Tibial nerve (tissue), 4 donors: Measurements from ENCODE around the gene SETD1A. TPM values are rescaled to one million over a fixed set of nuclear protein-coding genes. Genes with fewer than 3 reads are reported as not detected.
A peak's percentile ranks its signal among the peaks of the same experiment; 100 is the strongest.

Experiments used
- DNase-seq, 2 donors: peaks; one replicate each; pipeline ENCODE4 v3.0.0-alpha.2; 2019; ENCODE audit warnings: low spot score in 2 of 2
- H3K27ac ChIP-seq, 4 donors: fragments of 200-600 bp; sonication (generic) in 3 of 4; one replicate each; pipeline ENCODE4 v1.5.1; 2017 to 2019; ENCODE audit warnings: mild to moderate bottlenecking in 1 of 4
- H3K27me3 ChIP-seq, 2 donors: fragments of 200-600 bp; sonication (generic) in 1 of 2; one replicate each; pipeline versions ENCODE4 v1.5.1 to v1.6.0; 2017 to 2019
- H3K36me3 ChIP-seq, 3 donors: fragments of 200-600 bp; sonication (generic); one replicate each; pipeline ENCODE4 v1.5.1; 2018 to 2019
- H3K4me1 ChIP-seq, 4 donors: fragments of 200-600 bp; sonication (generic) in 3 of 4; one replicate each; pipeline ENCODE4 v1.5.1; 2017 to 2019
- H3K4me3 ChIP-seq, 4 donors: fragments of 200-600 bp; sonication (generic) in 3 of 4; one replicate each; pipeline ENCODE4 v1.5.1; 2017 to 2019; ENCODE audit warnings: mild to moderate bottlenecking in 1 of 4, moderate library complexity in 1 of 4
- H3K9me3 ChIP-seq, 4 donors: fragments of 200-600 bp; sonication (generic) in 3 of 4; one replicate each; pipeline ENCODE4 v1.5.1; 2017 to 2019
- CTCF ChIP-seq, 5 experiments: fragments of 200-600 bp in 3 of 5; fragments of 450-650 bp in 2 of 5; sonication (generic) in 3 of 5; IDR thresholded peaks; one replicate each; pipeline ENCODE4 v1.5.1; 2016 to 2019; ENCODE audit warnings: antibody characterized with exemption in 5 of 5, mild to moderate bottlenecking in 3 of 5, moderate library complexity in 2 of 5
- EP300 ChIP-seq, 2 donors: sonication (generic); formaldehyde crosslinking; IDR thresholded peaks; one replicate each; pipeline ENCODE4 v1.6.1; 2017; ENCODE audit warnings: antibody characterized with exemption in 2 of 2, mild to moderate bottlenecking in 1 of 2
- POLR2A ChIP-seq, 2 donors: fragments of 450-650 bp; IDR thresholded peaks; one replicate each; pipeline ENCODE4 v1.6.1; 2017; ENCODE audit warnings: antibody characterized with exemption in 2 of 2, mild to moderate bottlenecking in 2 of 2, moderate library complexity in 2 of 2
- WGBS, 2 donors: methylation state at CpG; one replicate each; pipeline ENCODE4 v1.1.5; 2018; 5-methylcytosine and 5-hydroxymethylcytosine counted together
- total RNA-seq, 4 donors: library from RNA; depleted of rRNA; stranded (reverse); fragments of >200 nt; gene quantifications; one replicate each; pipeline ENCODE4 v1.1.0, GENCODE V29; 2016

SETD1A gene
- total RNA-seq, 4 donors from 2014 or later, result 7.9 to 17.1 (median 10.7) TPM

GRCh38 chr16:30923554-30924075 lies 33.9 kb upstream of the SETD1A start, which contains the start of gene FBXL19:
TSS of gene FBXL19 (plus strand) at chr16:30923572. CDS start at chr16:30925755, 2,183 bp downstream.
- peak within 1 kb of the TSS; percentile 56 to 93 (median 81) for H3K4me3 ChIP-seq
- peaks cover 0 to 35% (median 4%) of the 10 kb centered on the region in 4 donors for H3K4me1 ChIP-seq
- no peaks in the 10 kb centered on the region for H3K9me3 ChIP-seq
- peak within 1 kb of the TSS; percentile 90 to 98 (median 98) for H3K27ac ChIP-seq
- WGBS, 2 donors, result 1 to 2% methylated on average over 22 to 26 of the region's 31 CpGs
- no peaks in the 10 kb centered on the region for H3K27me3 ChIP-seq
- no peak for TF ChIP-seq EP300 (IDR thresholded peaks at IDR 0.05)
- no peak for TF ChIP-seq POLR2A (IDR thresholded peaks at IDR 0.05)
- no peak for TF ChIP-seq CTCF (IDR thresholded peaks at IDR 0.05)
- H3K36me3 ChIP-seq, result peaks cover 0 to 35% (median 0%) of the 10 kb centered on the region in 3 donors
- DNase-seq, result peak in 1 of 2 donors; percentile 36

- H3K36me3 ChIP-seq, result peaks cover 0 to 41% (median 0%) of the 10 kb centered on the region in 3 donors
- no peaks in the 10 kb centered on the region for H3K9me3 ChIP-seq
- H3K4me3 ChIP-seq, result peak overlapping the region; percentile 56 to 93 (median 81)
- no peak for TF ChIP-seq EP300 (IDR thresholded peaks at IDR 0.05)
- TF ChIP-seq CTCF (IDR thresholded peaks at IDR 0.05), result no peak
- no peak for TF ChIP-seq POLR2A (IDR thresholded peaks at IDR 0.05)
- WGBS, 2 donors, result 4% methylated on average over 12 to 35 of the region's 53 CpGs
- H3K4me1 ChIP-seq, result peaks cover 0 to 35% (median 4%) of the 10 kb centered on the region in 4 donors
- DNase-seq, result no peak
- H3K27me3 ChIP-seq, result no peaks in the 10 kb centered on the region
- H3K27ac ChIP-seq, result peak overlapping the region; percentile 80 to 98 (median 94)
Measured at GRCh38 chr16:30924076-30924912, 33.3 kb upstream of the SETD1A start.

GRCh38 chr16:30924913-30925631 lies 32.5 kb upstream of the SETD1A start:
- Histone ChIP-seq H3K27ac (peak overlapping the region in 3 of 4 donors; percentile 89 to 98 (median 98)), H3K4me1 (peaks cover 0 to 35% (median 4%) of the 10 kb centered on the region in 4 donors), H3K9me3 (no peaks in the 10 kb centered on the region), H3K36me3 (peaks cover 0 to 48% (median 0%) of the 10 kb centered on the region in 3 donors), H3K27me3 (no peaks in the 10 kb centered on the region), H3K4me3 (no peak overlapping the region)
- WGBS, 2 donors, result 66% methylated on average over 11 of the region's 11 CpGs
- DNase-seq, result no peak
- TF ChIP-seq CTCF (IDR thresholded peaks at IDR 0.05) (no peak), POLR2A (IDR thresholded peaks at IDR 0.05) (no peak), EP300 (IDR thresholded peaks at IDR 0.05) (no peak)

GRCh38 chr16:30925632-30925987 lies 31.9 kb upstream of the SETD1A start:
- peak overlapping the region in 1 of 4 donors; percentile 98 for H3K27ac ChIP-seq
- 78 to 92% methylated on average over 2 to 13 of the region's 26 CpGs for WGBS, 2 donors
- H3K27me3 ChIP-seq, result no peaks in the 10 kb centered on the region
- H3K4me3 ChIP-seq, result no peak overlapping the region
- no peak for DNase-seq
- H3K4me1 ChIP-seq, result peaks cover 0 to 35% (median 4%) of the 10 kb centered on the region in 4 donors
- H3K9me3 ChIP-seq, result no peaks in the 10 kb centered on the region
- no peak for TF ChIP-seq CTCF (IDR thresholded peaks at IDR 0.05)
- no peak for TF ChIP-seq EP300 (IDR thresholded peaks at IDR 0.05)
- TF ChIP-seq POLR2A (IDR thresholded peaks at IDR 0.05), result no peak
- peaks cover 0 to 53% (median 0%) of the 10 kb centered on the region in 3 donors for H3K36me3 ChIP-seq
